SK-N-SH treated with all-trans-retinoic acid at 6 μM for 48 hours (cell line): Measurements from ENCODE around the gene LIME1.

Source experiments
- ARNTL ChIP-seq: fragments of 450-650 bp; formaldehyde crosslinking; IDR thresholded peaks from 2 replicates; pipeline ENCODE4 v1.5.0; 2020; ENCODE audit warnings: low read depth, mild to moderate bottlenecking, moderate library complexity, borderline replicate concordance
- ESRRG ChIP-seq: fragments of 250-450 bp; sonication (Bioruptor Pico); IDR thresholded peaks from 2 replicates; pipeline ENCODE4 v1.6.1; 2021; ENCODE audit warnings: mild to moderate bottlenecking
- OSR1 ChIP-seq: fragments of 250-450 bp; sonication (Bioruptor Pico); IDR thresholded peaks from 2 replicates; pipeline ENCODE4 v1.8.0; 2022; ENCODE audit warnings: moderate library complexity, mild to moderate bottlenecking, inconsistent platforms
- RARB ChIP-seq: fragments of 250-450 bp; sonication (Bioruptor Pico); IDR thresholded peaks from 2 replicates; pipeline ENCODE4 v1.8.0; 2021; ENCODE audit warnings: mild to moderate bottlenecking, moderate library complexity
- ZFP3 ChIP-seq: fragments of 250-450 bp; sonication (Bioruptor Pico); IDR thresholded peaks from 2 replicates; pipeline ENCODE4 v1.5.0; 2020; ENCODE audit warnings: mild to moderate bottlenecking, moderate library complexity
- ZNF565 ChIP-seq: fragments of 450-650 bp; formaldehyde crosslinking; conservative IDR thresholded peaks from 2 replicates; pipeline ENCODE4 v1.5.0; 2020; ENCODE audit warnings: low read depth, mild to moderate bottlenecking, moderate library complexity
- ZNF70 ChIP-seq: fragments of 450-650 bp; formaldehyde crosslinking; IDR thresholded peaks from 2 replicates; pipeline ENCODE4 v1.5.0; 2020; ENCODE audit warnings: mild to moderate bottlenecking, moderate library complexity
- ZNF8 ChIP-seq: fragments of 450-650 bp; formaldehyde crosslinking; IDR thresholded peaks from 2 replicates; pipeline ENCODE4 v1.5.0; 2020; ENCODE audit warnings: mild to moderate bottlenecking, moderate library complexity
- TF ChIP-seq, protein P1 (sequence below): fragments of 250-450 bp; sonication (Bioruptor Pico); IDR thresholded peaks from 2 replicates; pipeline ENCODE4 v1.5.0; 2020; ENCODE audit warnings: mild to moderate bottlenecking, moderate library complexity
- TF ChIP-seq, protein P2 (sequence below): fragments of 250-450 bp; sonication (Bioruptor Pico); IDR thresholded peaks from 2 replicates; pipeline ENCODE4 v1.8.0; 2020; ENCODE audit warnings: mild to moderate bottlenecking, moderate library complexity, borderline replicate concordance

DNA sequence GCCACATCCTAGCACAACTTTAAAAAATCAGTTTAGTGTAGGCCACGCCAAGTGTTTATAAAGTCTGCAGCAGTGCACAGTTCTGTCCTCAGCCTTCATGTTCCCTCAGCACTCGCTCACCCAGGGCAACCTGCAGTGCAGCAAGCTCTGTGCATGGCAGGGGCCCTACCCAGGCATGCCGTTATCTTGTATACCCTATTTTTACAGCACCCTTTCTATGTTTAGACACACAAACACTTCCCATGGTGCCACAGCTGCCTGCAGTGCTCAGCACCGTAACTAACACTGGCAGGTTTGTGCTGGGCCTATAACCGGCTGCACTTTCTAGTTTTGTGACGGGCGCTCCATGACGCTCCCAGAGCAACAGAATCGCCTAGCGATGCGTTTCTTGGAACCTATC lies 50.8 kb downstream of the LIME1 start:
- TF ChIP-seq, protein P1, sequence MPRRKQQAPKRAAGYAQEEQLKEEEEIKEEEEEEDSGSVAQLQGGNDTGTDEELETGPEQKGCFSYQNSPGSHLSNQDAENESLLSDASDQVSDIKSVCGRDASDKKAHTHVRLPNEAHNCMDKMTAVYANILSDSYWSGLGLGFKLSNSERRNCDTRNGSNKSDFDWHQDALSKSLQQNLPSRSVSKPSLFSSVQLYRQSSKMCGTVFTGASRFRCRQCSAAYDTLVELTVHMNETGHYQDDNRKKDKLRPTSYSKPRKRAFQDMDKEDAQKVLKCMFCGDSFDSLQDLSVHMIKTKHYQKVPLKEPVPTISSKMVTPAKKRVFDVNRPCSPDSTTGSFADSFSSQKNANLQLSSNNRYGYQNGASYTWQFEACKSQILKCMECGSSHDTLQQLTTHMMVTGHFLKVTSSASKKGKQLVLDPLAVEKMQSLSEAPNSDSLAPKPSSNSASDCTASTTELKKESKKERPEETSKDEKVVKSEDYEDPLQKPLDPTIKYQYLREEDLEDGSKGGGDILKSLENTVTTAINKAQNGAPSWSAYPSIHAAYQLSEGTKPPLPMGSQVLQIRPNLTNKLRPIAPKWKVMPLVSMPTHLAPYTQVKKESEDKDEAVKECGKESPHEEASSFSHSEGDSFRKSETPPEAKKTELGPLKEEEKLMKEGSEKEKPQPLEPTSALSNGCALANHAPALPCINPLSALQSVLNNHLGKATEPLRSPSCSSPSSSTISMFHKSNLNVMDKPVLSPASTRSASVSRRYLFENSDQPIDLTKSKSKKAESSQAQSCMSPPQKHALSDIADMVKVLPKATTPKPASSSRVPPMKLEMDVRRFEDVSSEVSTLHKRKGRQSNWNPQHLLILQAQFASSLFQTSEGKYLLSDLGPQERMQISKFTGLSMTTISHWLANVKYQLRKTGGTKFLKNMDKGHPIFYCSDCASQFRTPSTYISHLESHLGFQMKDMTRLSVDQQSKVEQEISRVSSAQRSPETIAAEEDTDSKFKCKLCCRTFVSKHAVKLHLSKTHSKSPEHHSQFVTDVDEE (CRISPR knock-in tag) = no peak
- TF ChIP-seq ZNF8 (no peak), ZFP3 (CRISPR knock-in tag) (no peak), ARNTL (CRISPR knock-in tag) (no peak), ZNF565 (CRISPR knock-in tag) (no peak), OSR1 (CRISPR knock-in tag) (no peak), RARB (CRISPR knock-in tag) (no peak), ESRRG (CRISPR knock-in tag) (no peak), ZNF70 (CRISPR knock-in tag) (no peak)
- TF ChIP-seq, protein P2, sequence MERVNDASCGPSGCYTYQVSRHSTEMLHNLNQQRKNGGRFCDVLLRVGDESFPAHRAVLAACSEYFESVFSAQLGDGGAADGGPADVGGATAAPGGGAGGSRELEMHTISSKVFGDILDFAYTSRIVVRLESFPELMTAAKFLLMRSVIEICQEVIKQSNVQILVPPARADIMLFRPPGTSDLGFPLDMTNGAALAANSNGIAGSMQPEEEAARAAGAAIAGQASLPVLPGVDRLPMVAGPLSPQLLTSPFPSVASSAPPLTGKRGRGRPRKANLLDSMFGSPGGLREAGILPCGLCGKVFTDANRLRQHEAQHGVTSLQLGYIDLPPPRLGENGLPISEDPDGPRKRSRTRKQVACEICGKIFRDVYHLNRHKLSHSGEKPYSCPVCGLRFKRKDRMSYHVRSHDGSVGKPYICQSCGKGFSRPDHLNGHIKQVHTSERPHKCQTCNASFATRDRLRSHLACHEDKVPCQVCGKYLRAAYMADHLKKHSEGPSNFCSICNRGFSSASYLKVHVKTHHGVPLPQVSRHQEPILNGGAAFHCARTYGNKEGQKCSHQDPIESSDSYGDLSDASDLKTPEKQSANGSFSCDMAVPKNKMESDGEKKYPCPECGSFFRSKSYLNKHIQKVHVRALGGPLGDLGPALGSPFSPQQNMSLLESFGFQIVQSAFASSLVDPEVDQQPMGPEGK = no peak
